K562 (cell line): ENCODE data around the gene CNFN. TPM values are rescaled to one million over a fixed set of nuclear protein-coding genes. Genes with fewer than 3 reads are reported as not detected.

Experiments
- ATAC-seq: fragments of 200-7000 bp; cut with Tn5 transposase; 3 replicates; pipeline ENCODE4 v1.9.1; 2020; ENCODE audit warnings: moderate library complexity
- BruUV-seq: library from RNA; stranded (reverse); fragments of 400-500 nt; replicated peaks from 2 replicates; lab custom pipeline; 2021; lab: Mats Ljungman, UMichigan
- CTCF ChIA-PET: fragments of 300-600 bp; formaldehyde crosslinking; extraction: SDS; loops from one replicate; lab custom pipeline; 2021; ENCODE audit warnings: low intra/inter-chr PET ratio; lab: Yijun Ruan, JAX
- POLR2A ChIA-PET: fragments of 300-600, 350-650 bp; sonication (Branson Sonifier 250); formaldehyde crosslinking; extraction: SDS; loops from one replicate; lab custom pipeline; 2021; ENCODE audit warnings: antibody characterized with exemption, inconsistent platforms; lab: Yijun Ruan, JAX
- DNase-seq, 4 experiments: peaks; one replicate each; pipeline versions ENCODE4 v3.0.0 to v3.0.0-alpha.2; 2011 to 2018; ENCODE audit warnings: low spot score in 3 of 4, mixed read lengths in 3 of 4; ENCODE audit errors: extremely low read depth in 1 of 4
- FAIRE-seq: peaks from 2 replicates; lab custom pipeline; 2011; peaks lifted over from hg19 to GRCh38; lab: Jason Lieb, UNC
- H2AFZ ChIP-seq: 2 replicates; pipeline ENCODE4 v1.6.0; 2011; ENCODE audit warnings: low read depth, low read length, control low read depth, inconsistent platforms
- H3K27ac ChIP-seq: fragments of 200-600 bp; 3 replicates; pipeline ENCODE4 v1.8.0; 2011; ENCODE audit warnings: low read depth, mild to moderate bottlenecking, control low read depth, inconsistent platforms, low read length, moderate library complexity, mixed read lengths; ENCODE audit errors: extremely low read depth
- H3K27me3 ChIP-seq, 2 experiments: fragments of 300-600 bp in 1 of 2; 2 replicates in 1 of 2; 3 replicates in 1 of 2; pipeline versions ENCODE4 v1.6.0 to v1.8.0; 2011; ENCODE audit warnings: inconsistent platforms in 2 of 2, low read length in 2 of 2, mild to moderate bottlenecking in 1 of 2, mixed read lengths in 1 of 2, moderate library complexity in 1 of 2; ENCODE audit not compliant: control insufficient read depth in 2 of 2, insufficient read depth in 2 of 2
- H3K36me3 ChIP-seq: fragments of 300-600 bp; 3 replicates; pipeline ENCODE4 v1.8.0; 2011; ENCODE audit warnings: mild to moderate bottlenecking, low read length, inconsistent platforms; ENCODE audit not compliant: control insufficient read depth, insufficient read depth
- H3K4me1 ChIP-seq, 2 experiments: fragments of 200-600 bp in 1 of 2; replicated peaks in 1 of 2; 2 replicates in 1 of 2; 3 replicates in 1 of 2; pipeline versions ENCODE4 v1.5.1 to v1.8.0; 2011; ENCODE audit warnings: inconsistent platforms in 2 of 2, low read length in 2 of 2, mild to moderate bottlenecking in 1 of 2, mixed read lengths in 1 of 2, moderate library complexity in 1 of 2; ENCODE audit not compliant: control insufficient read depth in 2 of 2, insufficient read depth in 2 of 2
- H3K4me2 ChIP-seq: 2 replicates; pipeline ENCODE4 v1.6.1; 2011; ENCODE audit warnings: low read length, control low read depth, inconsistent platforms, mixed read lengths; ENCODE audit not compliant: insufficient read depth
- H3K4me3 ChIP-seq: fragments of 200-600 bp; sonication (generic), shearing (Covaris generic); 2 replicates; pipeline ENCODE4 v1.5.1; 2016; ENCODE audit warnings: control low read depth, inconsistent platforms
- H3K79me2 ChIP-seq: fragments of 200-600 bp; 3 replicates; pipeline ENCODE4 v1.8.0; 2011; ENCODE audit warnings: low read length, inconsistent platforms; ENCODE audit not compliant: control insufficient read depth, insufficient read depth
- H3K9ac ChIP-seq, 2 experiments: 2 replicates each; pipeline versions ENCODE4 v1.6.0 to v1.6.1; 2011; ENCODE audit warnings: low read depth in 2 of 2, low read length in 2 of 2, control low read depth in 1 of 2, inconsistent platforms in 1 of 2, mild to moderate bottlenecking in 1 of 2, mixed read lengths in 1 of 2; ENCODE audit not compliant: insufficient read depth in 1 of 2
- H3K9me1 ChIP-seq: one replicate; pipeline ENCODE4 v1.6.0; 2011; ENCODE audit warnings: inconsistent platforms, mild to moderate bottlenecking, low read length, moderate library complexity; ENCODE audit not compliant: control insufficient read depth, insufficient read depth
- H3K9me3 ChIP-seq: replicated peaks from 2 replicates; pipeline ENCODE4 v1.5.1; 2011; ENCODE audit warnings: low read depth, low read length, inconsistent platforms; ENCODE audit not compliant: control insufficient read depth, insufficient read depth
- H4K20me1 ChIP-seq: replicated peaks from 2 replicates; pipeline ENCODE4 v1.6.1; 2011; ENCODE audit warnings: low read length, inconsistent platforms, mixed read lengths; ENCODE audit not compliant: control insufficient read depth, insufficient read depth
- ELF1 ChIP-seq: fragments of 200-800 bp; sonication (Bioruptor generic); IDR thresholded peaks from 2 replicates; pipeline ENCODE4 v1.6.1; 2016; ENCODE audit warnings: missing genetic modification characterization, missing compliant biosample characterization
- MTA2 ChIP-seq: fragments of 450-650 bp; IDR thresholded peaks from 2 replicates; pipeline ENCODE4 v1.6.1; 2016; ENCODE audit warnings: low read depth
- NUFIP1 ChIP-seq: fragments of 450-650 bp; IDR thresholded peaks from 2 replicates; pipeline ENCODE4 v1.6.1; 2018; ENCODE audit not compliant: partially characterized antibody
- PCBP1 ChIP-seq: fragments of 200-400 bp; formaldehyde crosslinking; IDR thresholded peaks from 2 replicates; pipeline ENCODE4 v1.6.1; 2018; ENCODE audit warnings: mild to moderate bottlenecking, low read depth, low read length; ENCODE audit not compliant: poor library complexity, severe bottlenecking
- PKNOX1 ChIP-seq: fragments of 450-650 bp; IDR thresholded peaks from 2 replicates; pipeline ENCODE4 v1.6.1; 2016
- SMAD4 ChIP-seq: fragments of 250-450 bp; sonication (Bioruptor Pico); conservative IDR thresholded peaks from 2 replicates; pipeline ENCODE4 v1.8.0; 2021; ENCODE audit warnings: inconsistent platforms, mild to moderate bottlenecking, moderate library complexity
- SMARCA5 ChIP-seq: fragments of 450-650 bp; IDR thresholded peaks from 2 replicates; pipeline ENCODE4 v1.6.1; 2016
- TGIF2 ChIP-seq: sonication (generic); formaldehyde crosslinking; IDR thresholded peaks from 2 replicates; pipeline ENCODE4 v1.8.1; 2022; ENCODE audit warnings: mild to moderate bottlenecking, missing genetic modification reagents, moderate library complexity
- ZNF24 ChIP-seq: fragments of 450-650 bp; IDR thresholded peaks from 2 replicates; pipeline ENCODE4 v1.6.1; 2016
- ZNF445 ChIP-seq: fragments of 250-450 bp; sonication (Bioruptor Pico); IDR thresholded peaks from 2 replicates; pipeline ENCODE4 v1.4.0; 2020; ENCODE audit warnings: low read depth, mild to moderate bottlenecking, moderate library complexity
- ZNF586 ChIP-seq: fragments of 450-650 bp; formaldehyde crosslinking; conservative IDR thresholded peaks from 2 replicates; pipeline ENCODE4 v1.4.0; 2020; ENCODE audit warnings: mild to moderate bottlenecking, moderate library complexity
- WGBS: fragments of 100-300 bp; shearing (Covaris generic); methylation state at CpG from one replicate; pipeline ENCODE4 v1.1.6; 2016; ENCODE audit warnings: low coverage, mixed read lengths; ENCODE audit not compliant: insufficient coverage; ENCODE audit errors: missing lambda C conversion rate; 5-methylcytosine and 5-hydroxymethylcytosine counted together
- in situ Hi-C: fragments of 300-500 bp; cut with MboI; formaldehyde crosslinking; loops from 4 replicates; pipeline ENCODE4 v1.15.0; 2018; ENCODE audit warnings: inconsistent platforms, mixed read lengths
- intact Hi-C: fragments of 100-400 bp; cut with micrococcal nuclease; formaldehyde crosslinking; loops from 2 replicates; pipeline ENCODE4 v1.14.2; 2022
- polyA plus RNA-seq, 8 experiments: library from polyadenylated mRNA; depleted of rRNA in 4 of 8; stranded (reverse) in 5 of 8; unstranded in 3 of 8; fragments of >200 nt; fragmentation: Nextera tagmentation in 2 of 8; fragmentation: Illumina TruSeq in 1 of 8; extraction: Ambion mirVana in 2 of 8; extraction: Trizol in 1 of 8; gene quantifications; 2 replicates each; pipeline versions ENCODE4 v1.2.1 to v1.2.3, GENCODE V29; 2011 to 2014; ENCODE audit warnings: inconsistent platforms in 1 of 8, missing spikeins in 1 of 8
- total RNA-seq, 7 experiments: library from RNA; depleted of rRNA in 6 of 7; stranded (reverse); fragments of >200 nt in 6 of 7; fragmentation: Illumina TruSeq in 2 of 7; extraction: Trizol in 2 of 7; gene quantifications; 2 replicates each; pipeline versions ENCODE4 v1.2.1 to v1.2.3, GENCODE V29; 2011 to 2021; ENCODE audit warnings: low replicate concordance in 1 of 7
- TF ChIP-seq, protein P1 (sequence below): fragments of 450-650 bp; IDR thresholded peaks from 2 replicates; pipeline ENCODE4 v1.6.1; 2016; ENCODE audit warnings: mild to moderate bottlenecking

Gene CNFN
- total and polyA plus RNA-seq, 9 of the 15 experiments (the other 6 are each of a cell fraction or from before 2014, with no cell fraction given), result 0.18 to 0.52 (median 0.27) TPM; not detected in 5

DNA sequence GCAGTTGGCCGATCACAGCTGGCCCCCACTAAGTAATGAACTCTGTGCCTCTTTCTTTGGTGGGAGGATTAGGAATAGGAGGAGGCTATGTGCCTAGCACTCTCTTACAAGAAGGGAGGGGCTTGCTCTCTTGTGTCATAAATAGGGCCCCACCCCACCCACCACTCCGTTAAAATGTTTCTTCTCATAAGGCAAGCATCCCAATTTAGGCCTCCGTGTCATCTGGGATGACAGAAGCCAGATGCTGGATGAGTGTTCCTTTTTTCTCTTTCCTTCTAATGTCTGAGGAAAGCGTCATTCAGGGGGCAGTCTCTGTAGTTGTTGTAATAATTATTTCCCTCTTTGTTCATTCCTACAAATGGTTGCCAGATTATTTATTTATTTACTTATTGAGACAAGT, 37.2 kb upstream of the CNFN start, which contains the start of gene LIPE:
Gene LIPE, minus strand, starts transcription at position 76 of the 400 bp plus-strand sequence. CDS start 239 bp downstream, outside the sequence.
- Histone ChIP-seq H2AFZ (no peak within 1 kb of the TSS), H3K9me3 (no peaks in the 10 kb centered on the region), H3K79me2 (no peaks in the 10 kb centered on the region), H3K27ac (no peak within 1 kb of the TSS), H3K9ac (no peak within 1 kb of the TSS), H3K36me3 (no peaks in the 10 kb centered on the region), H3K4me2 (no peak within 1 kb of the TSS), H3K4me3 (no peak within 1 kb of the TSS), H4K20me1 (no peaks in the 10 kb centered on the region), H3K9me1 (no peaks in the 10 kb centered on the region), H3K27me3 (0 out of 5 replicates have a peak, but pooled peaks cover 0 to 5% of the 10 kb centered on the region in 2 experiments), H3K4me1 (peaks cover 0 to 25% of the 10 kb centered on the region in 2 experiments; a peak in 2 of 5 replicates)
- TF ChIP-seq ZNF586 (CRISPR knock-in tag), result no peak
- ChIA-PET CTCF (no interaction called here), POLR2A (no interaction called here)
- FAIRE-seq, result no peak
- ATAC-seq, result no peak
- BruUV-seq, result no TSS peak
- in situ Hi-C loops (no loop called here), intact Hi-C loops (no loop called here)
- 16% methylated on average over 4 of the region's 4 CpGs for WGBS
- DNase-seq, result no peak

DNA sequence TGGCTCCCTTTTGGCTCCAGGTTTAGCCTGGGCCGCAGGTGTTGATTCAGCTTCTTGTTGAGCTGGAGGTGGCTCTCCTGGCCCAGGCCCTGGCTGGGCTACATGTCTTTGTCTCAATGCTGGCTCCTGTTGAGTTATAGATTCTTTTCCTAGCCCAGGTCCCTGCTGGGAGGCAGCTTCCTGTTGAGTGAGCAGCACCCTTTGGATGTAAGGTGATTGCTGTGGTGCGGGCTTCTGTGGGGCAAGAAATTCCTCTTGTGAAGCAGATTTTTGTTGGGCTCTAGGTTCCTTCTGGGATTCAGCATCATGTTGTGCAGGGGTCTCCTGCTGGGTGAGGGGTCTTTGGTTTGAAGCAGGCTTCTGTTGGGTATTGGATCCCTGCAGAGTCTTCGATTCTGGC, 36.5 kb upstream of the CNFN start:
- ATAC-seq (no peak), FAIRE-seq (no peak), DNase-seq (no peak)
- Histone ChIP-seq H2AFZ (no peak overlapping the region), H3K9ac (no peak overlapping the region), H3K4me3 (no peak overlapping the region), H4K20me1 (no peaks in the 10 kb centered on the region), H3K9me3 (no peaks in the 10 kb centered on the region), H3K4me2 (no peak overlapping the region), H3K27ac (no peak overlapping the region), H3K9me1 (no peaks in the 10 kb centered on the region), H3K36me3 (no peaks in the 10 kb centered on the region), H3K27me3 (peaks cover 0 to 5% of the 10 kb centered on the region in 2 experiments; a peak in 1 of 5 replicates), H3K4me1 (peaks cover 0 to 25% of the 10 kb centered on the region in 2 experiments; a peak in 2 of 5 replicates), H3K79me2 (no peaks in the 10 kb centered on the region)
- TF ChIP-seq PKNOX1 (no peak), SMAD4 (CRISPR knock-in tag) (no peak), NUFIP1 (no peak), MTA2 (no peak), ELF1 (tag) (no peak), TGIF2 (CRISPR knock-in tag) (no peak), SMARCA5 (no peak), ZNF445 (CRISPR knock-in tag) (no peak), ZNF24 (no peak), PCBP1 (no peak)
- TF ChIP-seq, protein P1, sequence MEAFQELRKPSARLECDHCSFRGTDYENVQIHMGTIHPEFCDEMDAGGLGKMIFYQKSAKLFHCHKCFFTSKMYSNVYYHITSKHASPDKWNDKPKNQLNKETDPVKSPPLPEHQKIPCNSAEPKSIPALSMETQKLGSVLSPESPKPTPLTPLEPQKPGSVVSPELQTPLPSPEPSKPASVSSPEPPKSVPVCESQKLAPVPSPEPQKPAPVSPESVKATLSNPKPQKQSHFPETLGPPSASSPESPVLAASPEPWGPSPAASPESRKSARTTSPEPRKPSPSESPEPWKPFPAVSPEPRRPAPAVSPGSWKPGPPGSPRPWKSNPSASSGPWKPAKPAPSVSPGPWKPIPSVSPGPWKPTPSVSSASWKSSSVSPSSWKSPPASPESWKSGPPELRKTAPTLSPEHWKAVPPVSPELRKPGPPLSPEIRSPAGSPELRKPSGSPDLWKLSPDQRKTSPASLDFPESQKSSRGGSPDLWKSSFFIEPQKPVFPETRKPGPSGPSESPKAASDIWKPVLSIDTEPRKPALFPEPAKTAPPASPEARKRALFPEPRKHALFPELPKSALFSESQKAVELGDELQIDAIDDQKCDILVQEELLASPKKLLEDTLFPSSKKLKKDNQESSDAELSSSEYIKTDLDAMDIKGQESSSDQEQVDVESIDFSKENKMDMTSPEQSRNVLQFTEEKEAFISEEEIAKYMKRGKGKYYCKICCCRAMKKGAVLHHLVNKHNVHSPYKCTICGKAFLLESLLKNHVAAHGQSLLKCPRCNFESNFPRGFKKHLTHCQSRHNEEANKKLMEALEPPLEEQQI, result no peak
- no TSS peak for BruUV-seq
- ChIA-PET CTCF (no interaction called here), POLR2A (interaction anchor here (0.6 kb wide), 1 partner anchor 285 kb away, joined by 3 read pairs; no protein-coding TSS in a partner anchor)
- intact Hi-C loops, result no loop called here
- WGBS, result 34% methylated on average over 3 of the region's 3 CpGs
- in situ Hi-C loops, result no loop called here
